Lower leg skin (tissue), 4 donors: ENCODE data around the gene HOXB9. TPM values are rescaled to one million over a fixed set of nuclear protein-coding genes. Genes with fewer than 3 reads are reported as not detected.

Source experiments
- DNase-seq, 2 donors: peaks; one replicate each; pipeline ENCODE4 v3.0.0-alpha.2; 2019; ENCODE audit warnings: low spot score in 2 of 2
- H3K4me3 ChIP-seq: fragments of 200-600 bp; sonication (generic); 2 replicates; pipeline ENCODE4 v1.5.1; 2017; ENCODE audit warnings: mild to moderate bottlenecking, low read depth; ENCODE audit not compliant: poor library complexity, severe bottlenecking
- POLR2A ChIP-seq, 2 donors: fragments of 450-650 bp; IDR thresholded peaks; one replicate each; pipeline ENCODE4 v1.6.1; 2016 to 2017; ENCODE audit warnings: antibody characterized with exemption in 2 of 2, mild to moderate bottlenecking in 1 of 2, moderate library complexity in 1 of 2
- WGBS, 2 donors: methylation state at CpG; one replicate each; pipeline ENCODE4 v1.1.5; 2018; 5-methylcytosine and 5-hydroxymethylcytosine counted together
- intact Hi-C: fragments of 100-400 bp; cut with DNase I; formaldehyde crosslinking; loops from one replicate; pipeline ENCODE4 v1.15.0; 2023; ENCODE audit warnings: low total_unique reads
- total RNA-seq, 4 donors: library from RNA; depleted of rRNA; stranded (reverse); fragments of >200 nt; gene quantifications; one replicate each; pipeline ENCODE4 v1.1.0, GENCODE V29; 2016
- TF ChIP-seq, protein P1 (sequence below), 3 donors: fragments of 450-650 bp; IDR thresholded peaks; one replicate each; pipeline ENCODE4 v1.5.1; 2016; ENCODE audit warnings: antibody characterized with exemption in 3 of 3, mild to moderate bottlenecking in 3 of 3, moderate library complexity in 2 of 3

HOXB9 gene
- total RNA-seq, 4 donors from 2014 or later: 0.07 to 0.29 TPM; not detected in 2

- intact Hi-C loops: no loop called here
- WGBS, 2 donors: 43 to 59% methylated on average over 6 of the region's 6 CpGs
- TF ChIP-seq, protein P1, sequence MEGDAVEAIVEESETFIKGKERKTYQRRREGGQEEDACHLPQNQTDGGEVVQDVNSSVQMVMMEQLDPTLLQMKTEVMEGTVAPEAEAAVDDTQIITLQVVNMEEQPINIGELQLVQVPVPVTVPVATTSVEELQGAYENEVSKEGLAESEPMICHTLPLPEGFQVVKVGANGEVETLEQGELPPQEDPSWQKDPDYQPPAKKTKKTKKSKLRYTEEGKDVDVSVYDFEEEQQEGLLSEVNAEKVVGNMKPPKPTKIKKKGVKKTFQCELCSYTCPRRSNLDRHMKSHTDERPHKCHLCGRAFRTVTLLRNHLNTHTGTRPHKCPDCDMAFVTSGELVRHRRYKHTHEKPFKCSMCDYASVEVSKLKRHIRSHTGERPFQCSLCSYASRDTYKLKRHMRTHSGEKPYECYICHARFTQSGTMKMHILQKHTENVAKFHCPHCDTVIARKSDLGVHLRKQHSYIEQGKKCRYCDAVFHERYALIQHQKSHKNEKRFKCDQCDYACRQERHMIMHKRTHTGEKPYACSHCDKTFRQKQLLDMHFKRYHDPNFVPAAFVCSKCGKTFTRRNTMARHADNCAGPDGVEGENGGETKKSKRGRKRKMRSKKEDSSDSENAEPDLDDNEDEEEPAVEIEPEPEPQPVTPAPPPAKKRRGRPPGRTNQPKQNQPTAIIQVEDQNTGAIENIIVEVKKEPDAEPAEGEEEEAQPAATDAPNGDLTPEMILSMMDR (IDR thresholded peaks at IDR 0.05): no peak
- no peak for TF ChIP-seq POLR2A (IDR thresholded peaks at IDR 0.05)
Observed at GRCh38 chr17:48644910-48645557, 18.9 kb upstream of the HOXB9 start.

GRCh38 chr17:48644159-48644558, 18.0 kb upstream of the HOXB9 start:
- 81 to 100% methylated on average over 1 of the region's 1 CpG for WGBS, 2 donors
- no peak overlapping the region for H3K4me3 ChIP-seq
- TF ChIP-seq, protein P1 (IDR thresholded peaks at IDR 0.05): no peak
- intact Hi-C loops: no loop called here
- no peak for DNase-seq

More at GRCh38 chr17:48644910-48645557, 18.9 kb upstream of the HOXB9 start:
- no peak for DNase-seq
- no peak overlapping the region for H3K4me3 ChIP-seq

- TF ChIP-seq, protein P1 (IDR thresholded peaks at IDR 0.05): no peak
- no peak for TF ChIP-seq POLR2A (IDR thresholded peaks at IDR 0.05)
- intact Hi-C loops: no loop called here
- no peak overlapping the region for H3K4me3 ChIP-seq
- DNase-seq: no peak
Observed at GRCh38 chr17:48643697-48644012, 17.5 kb upstream of the HOXB9 start.

GRCh38 chr17:48642843-48643696, 16.9 kb upstream of the HOXB9 start:
- 44 to 49% methylated on average over 22 to 23 of the region's 23 CpGs for whole genome bisulfite sequencing, 2 donors
- no peak overlapping the region for H3K4me3 ChIP-seq
- intact Hi-C loops: no loop called here
- no peak for DNase-seq
- no peak for TF ChIP-seq POLR2A (IDR thresholded peaks at IDR 0.05)
- TF ChIP-seq, protein P1 (IDR thresholded peaks at IDR 0.05): no peak

DNA sequence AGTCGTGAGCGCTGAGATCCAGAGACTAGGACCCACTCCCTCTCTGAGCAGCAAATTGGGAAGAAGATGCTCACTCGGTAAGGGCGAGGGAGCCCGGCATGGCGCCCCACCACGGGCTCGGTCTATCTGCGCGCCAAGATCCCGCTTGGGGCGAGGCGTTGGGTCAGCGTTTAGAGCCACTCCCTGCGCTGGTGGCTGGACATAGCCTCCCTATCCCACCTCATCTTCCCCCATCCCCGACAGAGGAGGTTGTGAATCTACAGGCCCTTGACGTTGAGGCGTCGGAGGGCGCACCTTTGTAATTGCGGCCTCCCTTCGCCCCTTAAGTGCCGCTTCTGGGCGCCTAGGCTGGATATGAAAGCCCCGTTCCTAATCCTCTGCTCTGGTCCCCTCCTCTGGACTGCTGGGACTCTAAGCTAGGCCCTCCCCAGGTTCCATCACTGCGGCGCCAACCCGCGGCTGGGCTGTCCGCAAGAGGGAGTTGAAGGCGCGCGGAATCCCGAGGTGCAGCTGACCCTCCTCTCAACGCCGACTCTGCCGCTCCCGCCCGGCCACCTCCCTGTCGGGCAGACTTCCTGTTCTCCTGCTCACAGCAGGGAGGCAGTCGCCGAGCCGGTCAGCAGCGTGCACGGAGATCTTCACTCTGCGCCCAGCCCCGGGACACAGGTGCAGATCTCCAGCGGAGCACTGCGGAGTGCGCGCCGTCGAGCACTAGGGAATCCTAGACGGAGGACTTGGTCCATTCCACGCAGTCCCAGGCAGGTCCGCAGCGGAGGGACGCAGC, 16.1 kb upstream of the HOXB9 start:
- WGBS, 2 donors: 13 to 15% methylated on average over 25 to 47 of the region's 58 CpGs
- H3K4me3 ChIP-seq: no peak overlapping the region
- TF ChIP-seq, protein P1 (IDR thresholded peaks at IDR 0.05): no peak
- no peak for TF ChIP-seq POLR2A (IDR thresholded peaks at IDR 0.05)
- DNase-seq: no peak
- intact Hi-C loops: no loop called here
